NB4 (cell line): ENCODE results near the gene MCC.

Source experiments
- POLR2A ChIP-seq: IDR thresholded peaks from 2 replicates; pipeline ENCODE4 v1.6.1; 2011; ENCODE audit warnings: mild to moderate bottlenecking; ENCODE audit not compliant: insufficient read length; ENCODE audit errors: extremely low read depth
- TF ChIP-seq, protein P1 (sequence below): IDR thresholded peaks from one replicate; pipeline ENCODE4 v1.5.1; 2012; ENCODE audit warnings: low read depth, low read length

DNA sequence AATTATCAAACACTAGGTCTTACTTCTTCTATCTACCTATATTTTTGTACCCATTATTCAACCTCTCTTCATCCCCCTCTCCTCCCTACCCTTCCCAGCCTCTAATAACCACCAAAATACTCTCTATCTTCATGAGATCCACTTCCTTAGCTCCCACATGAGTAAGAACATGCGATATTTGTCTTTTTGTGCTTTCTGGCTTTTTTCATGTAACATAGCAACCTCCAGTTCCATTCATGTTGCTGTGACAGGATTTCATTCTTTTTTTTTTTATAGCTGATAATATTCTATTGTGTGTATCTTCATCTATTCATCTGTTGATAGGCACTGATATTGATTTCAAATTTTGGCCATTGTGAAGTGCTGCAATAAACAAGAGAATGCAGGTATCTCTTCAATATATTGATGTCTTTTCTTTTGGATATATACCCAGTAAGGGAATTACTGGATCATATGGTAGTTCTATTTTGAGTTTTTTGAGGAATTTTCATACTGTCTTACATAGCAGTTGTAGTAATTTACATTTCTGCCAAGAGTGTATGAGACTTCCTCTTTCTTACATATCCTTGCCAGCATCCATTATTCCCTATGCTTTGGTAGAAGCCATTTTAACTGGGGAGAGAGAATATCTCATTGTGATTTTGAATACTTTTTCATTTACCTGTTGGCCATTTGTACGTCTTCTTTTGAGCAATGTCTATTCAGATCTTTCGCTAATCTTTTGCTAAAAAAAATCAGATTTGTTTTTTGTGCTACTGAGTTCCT lies 354.9 kb downstream of the MCC start:
- TF ChIP-seq, protein P1, sequence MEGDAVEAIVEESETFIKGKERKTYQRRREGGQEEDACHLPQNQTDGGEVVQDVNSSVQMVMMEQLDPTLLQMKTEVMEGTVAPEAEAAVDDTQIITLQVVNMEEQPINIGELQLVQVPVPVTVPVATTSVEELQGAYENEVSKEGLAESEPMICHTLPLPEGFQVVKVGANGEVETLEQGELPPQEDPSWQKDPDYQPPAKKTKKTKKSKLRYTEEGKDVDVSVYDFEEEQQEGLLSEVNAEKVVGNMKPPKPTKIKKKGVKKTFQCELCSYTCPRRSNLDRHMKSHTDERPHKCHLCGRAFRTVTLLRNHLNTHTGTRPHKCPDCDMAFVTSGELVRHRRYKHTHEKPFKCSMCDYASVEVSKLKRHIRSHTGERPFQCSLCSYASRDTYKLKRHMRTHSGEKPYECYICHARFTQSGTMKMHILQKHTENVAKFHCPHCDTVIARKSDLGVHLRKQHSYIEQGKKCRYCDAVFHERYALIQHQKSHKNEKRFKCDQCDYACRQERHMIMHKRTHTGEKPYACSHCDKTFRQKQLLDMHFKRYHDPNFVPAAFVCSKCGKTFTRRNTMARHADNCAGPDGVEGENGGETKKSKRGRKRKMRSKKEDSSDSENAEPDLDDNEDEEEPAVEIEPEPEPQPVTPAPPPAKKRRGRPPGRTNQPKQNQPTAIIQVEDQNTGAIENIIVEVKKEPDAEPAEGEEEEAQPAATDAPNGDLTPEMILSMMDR = no peak
- TF ChIP-seq POLR2A = no peak
